ENCODE results near the gene EEF1A1.
A peak's percentile ranks its signal among the peaks of the same experiment; 100 is the strongest.
"Not testable (repeated sequence)": the region's sequence is repeated elsewhere in the genome, so short reads cannot be mapped to it uniquely, and the experiment has no call there.

EEF1A1 gene

DNA sequence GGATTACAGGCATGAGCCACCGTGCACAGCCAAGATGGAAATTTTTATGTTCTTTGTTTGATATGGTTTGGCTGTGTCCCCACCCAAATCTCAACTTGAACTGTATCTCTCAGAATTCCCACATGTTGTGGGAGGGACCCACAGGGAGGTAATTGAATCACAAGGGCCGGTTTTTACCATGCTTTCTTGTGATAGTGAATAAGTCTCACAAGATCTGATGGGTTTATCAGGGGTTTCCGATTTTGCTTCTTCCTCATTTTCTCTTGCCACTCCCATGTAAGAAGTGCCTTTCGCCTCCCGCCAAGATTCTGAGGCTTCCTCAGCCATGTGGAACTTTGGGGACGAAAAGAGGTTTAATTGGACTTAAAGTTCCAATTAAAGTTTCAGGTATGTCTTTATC, 14.6 kb downstream of the EEF1A1 start:
- no peak overlapping the region for H3K4me3 ChIP-seq (ENCODE audit: low read depth, low read length)
- no peak for DNase-seq (ENCODE audit: low read depth)
- TF ChIP-seq, protein P1, sequence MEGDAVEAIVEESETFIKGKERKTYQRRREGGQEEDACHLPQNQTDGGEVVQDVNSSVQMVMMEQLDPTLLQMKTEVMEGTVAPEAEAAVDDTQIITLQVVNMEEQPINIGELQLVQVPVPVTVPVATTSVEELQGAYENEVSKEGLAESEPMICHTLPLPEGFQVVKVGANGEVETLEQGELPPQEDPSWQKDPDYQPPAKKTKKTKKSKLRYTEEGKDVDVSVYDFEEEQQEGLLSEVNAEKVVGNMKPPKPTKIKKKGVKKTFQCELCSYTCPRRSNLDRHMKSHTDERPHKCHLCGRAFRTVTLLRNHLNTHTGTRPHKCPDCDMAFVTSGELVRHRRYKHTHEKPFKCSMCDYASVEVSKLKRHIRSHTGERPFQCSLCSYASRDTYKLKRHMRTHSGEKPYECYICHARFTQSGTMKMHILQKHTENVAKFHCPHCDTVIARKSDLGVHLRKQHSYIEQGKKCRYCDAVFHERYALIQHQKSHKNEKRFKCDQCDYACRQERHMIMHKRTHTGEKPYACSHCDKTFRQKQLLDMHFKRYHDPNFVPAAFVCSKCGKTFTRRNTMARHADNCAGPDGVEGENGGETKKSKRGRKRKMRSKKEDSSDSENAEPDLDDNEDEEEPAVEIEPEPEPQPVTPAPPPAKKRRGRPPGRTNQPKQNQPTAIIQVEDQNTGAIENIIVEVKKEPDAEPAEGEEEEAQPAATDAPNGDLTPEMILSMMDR (conservative IDR thresholded peaks at IDR 0.05; ENCODE audit: low read depth, low read length) = no peak

DNA sequence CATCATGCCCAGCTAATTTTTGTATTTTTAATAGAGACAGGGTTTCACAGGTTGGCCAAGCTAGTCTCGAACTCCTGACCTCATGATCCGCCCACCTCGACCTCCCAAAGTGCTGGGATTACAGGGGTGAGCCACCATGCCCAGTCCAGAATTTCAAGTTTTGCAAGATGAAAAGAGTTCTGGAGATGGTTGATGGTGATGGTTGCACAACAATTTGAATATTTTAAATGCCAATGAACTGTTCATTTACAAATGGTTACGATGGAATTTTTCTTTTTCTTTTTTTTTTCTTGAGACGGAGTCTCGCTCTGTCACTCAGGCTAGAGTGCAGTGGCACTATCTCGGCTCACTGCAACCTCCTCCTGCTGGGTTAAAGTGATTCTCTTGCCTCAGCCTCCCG, 15.1 kb downstream of the EEF1A1 start:
- DNase-seq (ENCODE audit: low read depth); H3K4me3 ChIP-seq (ENCODE audit: low read depth, low read length): not testable (repeated sequence)

- no peak for DNase-seq (ENCODE audit: low read depth)
- TF ChIP-seq, protein P1 (conservative IDR thresholded peaks at IDR 0.05; ENCODE audit: low read depth, low read length) = no peak
- no peak overlapping the region for H3K4me3 ChIP-seq (ENCODE audit: low read depth, low read length)
These were observed 15.7 kb downstream of the EEF1A1 start for GRCh38 chr6:73505142-73505541.

GRCh38 chr6:73504160-73504559, 16.7 kb downstream of the EEF1A1 start:
- TF ChIP-seq, protein P1 (conservative IDR thresholded peaks at IDR 0.05; ENCODE audit: low read depth, low read length) = no peak
- H3K4me3 ChIP-seq (ENCODE audit: low read depth, low read length) = no peak overlapping the region
- no peak for DNase-seq (ENCODE audit: low read depth)

DNA sequence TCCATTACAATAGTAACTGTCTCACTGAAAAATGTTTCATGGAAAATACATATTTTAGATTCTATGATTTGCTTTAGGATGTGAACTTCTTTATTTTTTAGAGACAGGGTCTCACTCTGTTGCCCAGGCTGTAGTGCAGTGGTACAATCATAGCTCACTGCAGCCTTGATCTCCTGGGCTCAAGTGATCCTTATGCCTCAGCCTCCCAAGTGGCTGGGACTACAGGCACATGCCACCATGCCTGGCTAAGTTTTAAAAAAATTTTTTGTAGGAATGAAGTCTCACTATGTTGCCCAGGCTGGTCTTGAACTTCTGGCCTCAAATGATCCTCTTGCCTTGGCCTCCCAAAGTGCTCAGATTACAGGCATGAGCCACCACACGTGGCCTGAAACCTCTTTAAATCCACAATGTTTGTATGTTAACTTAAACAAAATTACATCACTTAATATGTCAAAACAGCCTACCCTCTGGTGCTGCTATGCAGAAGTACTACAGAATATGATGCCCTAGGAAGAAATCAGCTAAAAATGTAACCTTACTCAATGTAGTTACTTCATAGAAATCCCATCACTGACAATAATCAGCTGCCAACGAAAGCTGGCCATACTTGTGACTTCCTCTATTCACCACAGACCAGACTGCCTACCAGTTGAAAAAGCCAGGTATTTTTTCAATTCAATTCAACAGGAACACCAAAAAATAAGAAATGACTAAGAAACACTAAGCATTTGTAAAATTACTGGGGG, 17.6 kb downstream of the EEF1A1 start:
- no peak overlapping the region for H3K4me3 ChIP-seq (ENCODE audit: low read depth, low read length)
- no peak for DNase-seq (ENCODE audit: low read depth)
- TF ChIP-seq, protein P1 (conservative IDR thresholded peaks at IDR 0.05; ENCODE audit: low read depth, low read length) = no peak

GRCh38 chr6:73497915-73498314, 22.9 kb downstream of the EEF1A1 start:
- DNase-seq (ENCODE audit: low read depth) = no peak
- no peak overlapping the region for H3K4me3 ChIP-seq (ENCODE audit: low read depth, low read length)
- TF ChIP-seq, protein P1 (conservative IDR thresholded peaks at IDR 0.05; ENCODE audit: low read depth, low read length) = no peak

- TF ChIP-seq, protein P1 (conservative IDR thresholded peaks at IDR 0.05; ENCODE audit: low read depth, low read length) = no peak
- no peak overlapping the region for H3K4me3 ChIP-seq (ENCODE audit: low read depth, low read length)
- DNase-seq (ENCODE audit: low read depth) = peak; percentile 29
These were observed 29.5 kb downstream of the EEF1A1 start for GRCh38 chr6:73491377-73491776.

Measured in choroid plexus epithelial cell (primary cell).